GM19023 (cell line): ENCODE data around the gene CDK17.
"Not testable (repeated sequence)": the region's sequence is repeated elsewhere in the genome, so short reads cannot be mapped to it uniquely, and the experiment has no call there.

ENCODE experiments used
- ATAC-seq: cut with Tn5 transposase; IDR thresholded peaks from one replicate; pipeline ENCODE4 v1.9.1; 2021; ENCODE audit warnings: mild to moderate bottlenecking, moderate library complexity; ENCODE audit not compliant: unreplicated experiment

CDK17 gene

DNA sequence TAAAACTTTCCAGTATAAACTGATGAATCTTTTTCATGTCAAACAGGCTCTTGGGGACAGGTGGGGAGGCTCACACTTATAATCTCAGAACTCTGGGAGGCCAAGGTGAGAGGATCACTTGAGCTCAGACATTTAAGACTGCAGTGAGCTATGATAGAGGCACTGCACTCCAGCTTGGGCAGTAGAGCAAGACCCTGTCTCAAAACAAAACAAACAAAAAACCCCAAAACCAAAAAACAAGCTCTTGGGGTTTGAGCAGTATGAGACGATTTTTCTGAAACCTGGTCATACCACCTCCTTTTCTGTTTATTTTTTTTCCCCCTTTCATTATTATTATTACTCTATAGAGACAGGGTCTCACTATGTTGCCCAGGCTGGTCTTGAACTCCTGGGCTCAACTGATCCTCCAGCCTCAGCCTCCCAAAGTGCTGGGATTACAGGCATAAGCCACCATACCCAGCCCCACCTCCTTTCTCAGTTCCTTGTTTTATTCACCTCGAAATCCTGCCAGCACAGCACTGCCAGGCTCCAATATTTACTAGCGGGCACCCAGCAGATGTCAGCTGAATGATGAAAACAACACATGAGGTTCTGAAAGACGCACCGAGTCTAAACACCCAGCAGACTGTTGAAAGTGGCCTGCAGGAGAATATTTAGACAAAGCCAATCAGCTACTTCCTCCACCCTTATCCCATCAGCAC lies 19.5 kb upstream of the CDK17 start:
- peak; percentile 63 for ATAC-seq

DNA sequence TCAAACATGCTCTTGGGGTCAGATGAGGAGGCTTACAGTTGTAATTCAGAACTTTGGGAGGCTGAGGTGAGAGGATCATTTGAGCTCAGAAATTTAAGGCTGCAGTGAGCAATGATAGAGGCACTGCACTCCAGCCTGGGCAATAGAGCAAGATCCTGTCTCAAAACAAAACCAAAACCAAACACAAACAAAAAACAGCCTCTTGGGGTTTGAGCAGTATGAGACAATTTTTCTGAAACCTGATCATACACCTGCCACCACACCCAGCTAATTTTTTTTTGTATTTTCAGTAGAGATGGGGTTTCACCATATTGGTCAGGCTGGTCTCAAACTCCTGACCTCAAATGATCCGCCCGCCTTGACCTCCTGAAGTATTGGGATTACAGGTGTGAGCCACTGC lies 17.4 kb upstream of the CDK17 start:
- ATAC-seq: peak; percentile 41

DNA sequence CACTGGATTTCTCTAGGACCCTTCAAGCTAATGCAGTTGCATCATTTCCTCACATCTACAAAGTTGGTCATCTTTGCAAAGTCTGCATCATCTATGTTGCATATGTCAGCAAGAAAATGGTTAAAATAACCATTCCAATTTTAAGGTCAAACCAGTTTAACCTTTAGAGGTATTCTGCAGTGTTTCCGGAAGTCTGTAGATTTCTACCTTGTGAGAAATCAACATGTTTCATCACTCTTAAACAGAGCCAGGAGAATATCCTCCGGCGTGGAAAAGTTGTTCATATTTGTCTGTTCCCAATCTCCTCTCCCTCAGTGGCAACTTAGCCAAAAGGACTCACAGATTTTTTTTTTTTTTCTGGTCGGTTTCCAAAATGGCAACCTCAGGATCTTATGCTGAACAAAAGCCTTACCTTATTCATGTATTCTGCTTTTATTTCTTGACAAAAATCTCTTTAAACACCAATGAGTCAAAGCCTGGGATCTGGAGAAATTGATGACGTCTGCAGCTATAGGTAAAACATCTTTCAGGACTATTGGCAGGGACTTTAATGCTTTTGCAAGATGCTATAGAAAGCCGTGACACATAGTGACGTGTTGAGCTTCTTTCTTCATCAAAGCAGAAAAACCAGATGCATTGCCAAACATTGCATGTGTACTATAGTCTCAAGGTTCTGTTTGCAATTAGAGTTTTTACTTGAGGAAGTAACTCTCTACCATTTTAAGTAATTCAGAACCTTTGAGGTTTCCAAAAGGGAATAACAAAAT lies 16.0 kb upstream of the CDK17 start:
- ATAC-seq: no peak

DNA sequence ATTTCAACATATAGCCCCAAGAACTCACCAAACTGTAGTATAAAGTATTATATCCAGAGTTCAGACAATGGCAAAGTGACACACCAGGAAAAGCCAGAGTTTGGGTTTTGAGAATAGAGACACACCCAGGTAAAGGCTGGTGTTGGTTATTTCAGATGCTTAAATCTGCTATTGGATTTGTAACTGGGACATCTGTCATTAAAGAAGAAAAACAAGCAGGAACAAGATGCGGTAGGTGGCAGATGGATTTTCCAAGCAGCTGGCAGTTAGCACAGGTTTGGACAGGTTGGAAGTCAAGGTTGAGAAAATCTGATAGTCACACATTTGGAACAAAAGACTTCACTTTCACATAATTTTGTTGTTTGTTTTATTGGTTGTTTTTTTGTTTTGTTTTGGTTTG lies 14.4 kb upstream of the CDK17 start:
- no peak for ATAC-seq

DNA sequence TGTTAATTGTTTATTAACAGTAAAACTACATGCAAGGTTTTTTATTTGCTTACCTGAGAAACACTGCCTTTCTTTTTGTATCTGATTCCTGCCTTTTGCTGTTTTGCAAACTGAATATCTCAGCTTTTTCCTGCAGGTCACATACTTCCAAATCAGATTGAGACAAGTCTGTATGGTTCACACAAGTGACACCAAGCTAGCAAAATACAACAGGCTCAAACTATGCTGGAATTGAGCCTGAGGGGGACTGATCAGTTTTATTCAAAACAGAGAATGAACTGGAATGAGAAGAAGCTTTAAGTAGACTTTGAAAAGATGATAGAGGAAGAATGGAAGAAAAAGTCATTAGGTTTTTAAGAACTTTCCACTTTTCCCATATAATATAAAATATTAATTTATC lies 12.2 kb upstream of the CDK17 start:
- ATAC-seq: no peak

DNA sequence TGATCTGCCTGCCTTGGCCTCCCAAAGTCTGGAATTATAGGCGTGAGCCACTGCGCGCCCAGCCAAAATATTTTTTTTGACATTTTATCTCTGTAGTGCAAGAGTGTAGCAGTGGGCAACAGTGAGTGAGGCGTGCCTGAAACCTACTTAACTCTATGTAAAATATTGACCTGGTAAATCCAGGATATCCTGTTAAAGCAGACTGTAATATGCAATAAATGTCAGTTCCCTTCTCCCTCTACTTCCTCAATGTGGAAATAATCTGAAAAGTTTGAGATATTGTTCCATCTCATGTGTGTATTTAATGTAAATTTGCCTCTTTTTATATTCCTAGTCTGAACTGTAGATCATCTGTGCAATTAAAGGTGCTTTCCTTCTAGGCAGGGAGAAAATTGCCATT lies 9.5 kb upstream of the CDK17 start:
- ATAC-seq: no peak

DNA sequence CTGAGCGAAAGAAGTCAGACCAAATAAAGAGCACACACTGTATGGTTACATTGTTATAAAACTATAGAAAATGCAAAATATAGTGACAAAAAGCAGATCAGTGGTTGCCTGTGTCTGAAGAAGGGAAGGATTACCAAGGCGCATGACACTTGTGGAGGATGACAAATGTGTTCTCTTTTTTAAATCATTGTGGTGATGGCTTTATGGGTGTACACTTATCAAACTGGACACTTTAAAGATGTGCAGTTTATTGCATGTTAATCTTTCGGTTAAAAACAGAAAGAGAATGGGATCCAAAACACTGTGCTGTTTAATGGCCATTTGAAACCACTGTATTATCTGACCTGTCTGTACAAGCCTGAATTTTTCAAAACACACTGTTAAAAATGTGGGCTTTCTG lies 8.8 kb upstream of the CDK17 start:
- no peak for ATAC-seq

DNA sequence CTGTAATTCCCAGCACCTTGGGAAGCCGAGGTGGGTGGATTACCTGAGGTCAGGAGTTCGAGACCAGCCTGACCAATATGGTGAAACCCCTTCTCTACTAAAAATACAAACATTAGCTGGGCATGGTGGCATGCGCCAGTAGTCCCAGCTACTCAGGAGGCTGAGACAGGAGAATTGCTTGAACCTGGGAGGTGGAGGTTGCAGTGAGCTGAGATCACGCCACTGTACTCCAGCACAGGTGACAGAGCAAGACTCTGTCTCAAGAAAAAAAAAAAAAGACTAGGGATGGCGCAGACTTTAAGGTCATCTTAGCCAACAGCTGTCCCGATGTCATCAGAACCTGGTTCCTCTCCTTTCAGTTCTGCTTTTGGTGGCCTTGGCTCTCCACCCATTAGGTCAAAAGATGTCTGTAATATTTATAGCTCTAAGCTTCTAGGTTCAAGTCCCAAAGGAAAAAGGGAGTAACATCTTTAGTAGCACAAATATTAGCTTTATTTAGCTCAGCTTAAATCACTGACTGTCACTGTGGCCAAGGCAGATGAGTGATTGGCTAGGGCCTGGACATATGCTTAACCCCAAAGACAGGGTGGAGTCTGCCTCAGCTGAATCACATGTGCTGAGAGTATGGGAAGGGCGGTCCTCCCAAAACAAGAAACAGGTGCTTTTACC lies 7.3 kb upstream of the CDK17 start:
- ATAC-seq: peak; percentile 94

DNA sequence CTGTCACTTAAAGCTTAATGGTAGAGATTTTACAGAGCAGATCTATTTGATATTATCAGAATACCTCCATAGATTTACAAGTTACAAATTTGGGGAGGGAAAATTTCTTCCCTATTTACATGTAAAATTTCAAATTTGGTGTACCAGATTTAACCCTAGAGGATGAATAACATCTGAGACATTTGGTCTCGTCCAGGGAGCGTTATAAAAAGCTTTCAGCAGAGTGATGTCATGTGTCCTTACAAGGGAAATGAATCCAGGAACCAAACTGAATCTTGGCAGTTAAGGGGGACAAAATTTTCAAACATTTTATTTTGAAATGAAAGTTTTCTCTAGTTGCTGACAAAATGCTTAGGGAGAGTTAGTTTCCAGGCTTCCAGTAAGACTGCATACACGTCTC lies 4.5 kb upstream of the CDK17 start:
- no peak for ATAC-seq

DNA sequence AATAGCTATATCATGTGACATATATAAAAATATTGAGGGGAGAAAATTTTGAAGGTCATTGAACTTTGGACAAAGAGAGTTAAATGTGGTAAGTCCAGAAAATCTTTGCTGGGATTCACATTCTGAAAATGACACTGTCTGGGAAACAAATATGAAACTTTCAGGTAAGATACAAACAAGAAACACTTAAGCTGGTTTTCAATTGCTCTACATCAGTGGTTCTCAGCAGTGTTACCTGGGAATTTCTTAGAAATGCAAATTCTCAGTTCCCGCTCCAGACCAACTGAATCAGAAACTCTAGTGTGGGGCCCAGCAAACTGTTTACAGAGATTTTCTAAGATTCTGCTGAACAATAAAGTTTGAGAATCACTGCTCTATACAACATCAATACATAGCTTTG lies 3.6 kb upstream of the CDK17 start:
- ATAC-seq: no peak

DNA sequence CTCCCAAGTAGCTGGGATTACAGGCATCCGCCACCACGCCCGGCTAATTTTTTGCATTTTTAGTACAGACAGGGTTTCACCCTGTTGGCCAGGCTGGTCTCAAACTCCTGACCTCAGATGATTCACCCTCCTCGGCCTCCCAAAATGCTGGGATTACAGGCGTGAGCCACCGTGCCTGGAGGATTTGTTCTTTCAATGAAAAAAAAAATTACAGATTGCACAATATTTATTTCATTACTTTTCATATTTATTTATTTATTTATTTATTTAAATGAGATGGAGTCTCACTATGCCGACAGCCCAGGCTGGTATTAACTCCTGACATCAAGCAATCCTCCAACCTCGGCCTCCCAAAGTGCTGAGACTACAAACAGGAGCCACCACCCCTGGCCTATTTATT lies 2.3 kb upstream of the CDK17 start:
- not testable (repeated sequence) for ATAC-seq

DNA sequence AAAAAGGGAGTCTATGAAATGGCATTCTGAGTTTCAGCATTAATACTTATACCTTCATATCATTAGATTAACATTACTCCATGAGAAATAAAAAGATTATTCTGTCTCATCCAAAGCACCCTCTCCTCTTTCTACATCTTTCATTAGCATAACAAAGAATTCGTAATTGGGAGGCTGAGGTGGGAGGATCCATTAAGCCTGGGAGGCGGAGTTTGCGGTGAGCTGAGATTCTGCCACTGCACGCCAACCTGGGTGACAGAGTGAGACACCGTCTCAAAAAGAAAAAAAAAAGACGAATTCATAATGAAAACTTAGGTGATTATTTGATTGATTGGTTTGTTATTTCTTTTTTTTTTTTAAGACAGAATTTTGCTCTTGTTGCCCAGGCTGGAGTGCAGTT lies 1.8 kb upstream of the CDK17 start:
- ATAC-seq: no peak

DNA sequence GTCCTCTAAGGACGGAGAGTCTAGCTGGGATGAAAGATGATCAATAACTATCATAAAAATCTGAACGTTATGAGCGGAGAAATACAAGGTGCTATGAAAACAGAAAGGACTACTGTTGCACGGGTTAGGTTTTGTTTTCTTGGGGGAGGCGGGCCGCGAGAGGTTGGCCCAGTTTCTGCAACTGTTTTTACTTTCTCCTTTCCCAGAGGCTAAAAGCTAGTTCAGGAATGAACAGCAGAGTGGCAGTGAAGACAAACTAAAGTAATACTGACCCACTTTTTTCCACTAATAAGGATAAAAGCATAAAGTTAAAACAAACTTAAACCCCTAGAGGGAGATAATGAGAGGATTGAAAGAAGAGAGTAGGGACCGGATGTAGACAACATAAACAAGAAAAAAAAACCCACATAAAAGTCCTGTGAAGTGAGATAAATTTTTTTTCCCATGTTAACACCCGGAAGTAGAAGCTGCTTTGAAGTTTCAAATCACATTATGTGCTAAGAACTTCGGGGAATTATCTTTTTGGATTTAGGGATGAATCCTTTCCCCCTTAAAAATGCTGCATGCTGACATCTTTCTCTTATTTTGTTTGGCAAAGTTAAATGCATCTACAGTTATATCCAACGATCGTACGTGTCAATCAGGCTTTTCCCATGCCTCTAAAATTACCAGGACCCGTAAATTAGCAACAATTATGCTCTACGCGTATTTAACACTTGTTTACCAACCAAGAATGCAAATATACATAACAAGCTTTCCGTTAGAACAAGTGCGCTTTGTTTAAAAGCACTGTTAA lies 1.0 kb upstream of the CDK17 start:
- no peak for ATAC-seq

DNA sequence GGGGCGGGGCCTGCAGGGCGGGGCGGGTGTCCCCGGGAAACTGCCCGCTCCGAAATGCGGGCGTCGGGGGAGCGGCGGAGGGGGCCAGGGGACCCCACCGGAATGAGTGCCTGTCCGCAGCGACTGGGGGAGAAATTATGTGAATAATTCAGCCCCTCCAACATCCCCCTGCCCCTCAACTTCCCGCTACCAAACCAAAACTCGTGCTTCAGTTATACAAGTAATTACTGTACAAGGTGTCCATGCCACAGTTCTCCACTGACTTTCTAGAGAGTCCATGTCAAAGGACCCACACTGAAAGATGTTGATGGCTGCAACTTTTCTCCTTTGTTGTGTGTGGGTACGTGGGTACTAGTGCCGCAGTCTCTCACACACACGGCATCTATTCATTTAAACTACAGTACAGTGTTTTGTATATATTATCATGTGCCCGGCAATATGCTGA lies 414 bp upstream of the CDK17 start:
- peak; percentile 1 for ATAC-seq

DNA sequence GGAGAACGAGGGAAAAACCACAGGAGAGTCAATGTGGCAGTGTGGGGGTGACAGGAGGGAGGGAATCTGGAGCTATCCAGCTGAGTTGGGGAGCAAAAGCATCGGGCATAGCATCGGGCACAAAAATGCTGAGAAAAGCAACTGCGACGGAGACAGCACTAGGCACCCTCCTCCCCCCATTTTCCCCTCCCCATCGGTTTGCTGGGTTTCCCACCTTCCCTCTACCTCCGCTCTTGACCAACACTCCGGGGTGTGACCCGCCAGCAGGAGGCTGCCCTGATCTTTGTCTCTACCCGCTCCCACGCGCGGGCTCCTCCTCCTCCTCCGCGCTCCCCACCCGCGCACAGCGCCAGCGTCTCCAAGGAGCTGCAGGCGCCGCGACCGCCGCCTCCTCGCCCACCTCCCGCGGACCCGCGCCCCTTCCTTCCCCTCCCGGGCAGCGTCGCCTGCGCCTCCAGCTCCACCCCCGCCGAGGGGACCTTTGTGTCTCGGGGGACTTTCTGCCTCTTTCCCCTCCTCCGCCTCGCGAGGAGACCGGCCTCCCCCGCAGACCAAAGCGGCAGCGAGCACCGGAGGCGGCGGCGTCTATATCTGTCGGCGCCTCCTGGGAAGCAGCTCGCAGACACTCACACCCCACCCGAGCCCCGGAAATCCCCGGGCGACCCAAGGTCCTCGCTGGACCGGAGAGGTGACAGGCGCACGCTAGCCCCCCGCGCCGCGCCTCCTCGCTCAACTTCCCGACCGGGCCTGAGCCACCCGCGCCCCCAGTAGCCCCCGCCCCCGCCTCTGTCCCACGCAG lies 920 bp downstream of the CDK17 start:
- peak; percentile 45 for ATAC-seq

DNA sequence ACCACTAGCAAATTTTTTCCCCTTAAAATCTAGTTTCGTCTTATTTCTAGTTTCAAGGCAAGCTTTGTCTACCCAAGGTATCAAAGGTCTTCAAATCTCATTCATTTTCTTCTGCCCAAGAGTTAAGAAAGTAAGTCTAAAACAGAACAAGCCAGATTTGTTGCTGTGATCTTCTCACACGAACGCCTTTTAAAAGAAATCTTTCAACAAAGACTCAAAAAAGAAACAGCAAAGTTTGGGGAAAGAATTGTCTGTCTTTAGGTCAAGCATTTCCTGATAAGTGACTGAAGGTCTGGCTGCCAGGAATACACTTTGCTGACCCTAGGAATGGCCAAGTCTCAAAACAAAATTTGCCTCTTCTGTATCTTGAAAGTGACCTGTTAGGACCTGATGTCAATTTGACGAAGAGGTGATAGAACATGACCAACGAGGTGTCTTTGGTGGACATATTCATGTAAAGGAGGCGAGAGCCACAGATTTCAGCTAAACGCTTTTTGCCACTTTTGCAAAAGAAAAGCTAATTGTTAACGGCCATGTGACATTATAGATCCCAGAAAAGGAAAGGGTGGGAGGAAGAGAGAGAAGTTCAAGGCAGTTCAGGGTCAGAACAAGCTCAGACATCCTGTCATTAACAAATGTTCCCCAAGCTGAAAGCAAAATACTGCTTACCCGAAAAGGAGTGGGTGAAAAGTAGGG lies 1.7 kb downstream of the CDK17 start:
- ATAC-seq: no peak

DNA sequence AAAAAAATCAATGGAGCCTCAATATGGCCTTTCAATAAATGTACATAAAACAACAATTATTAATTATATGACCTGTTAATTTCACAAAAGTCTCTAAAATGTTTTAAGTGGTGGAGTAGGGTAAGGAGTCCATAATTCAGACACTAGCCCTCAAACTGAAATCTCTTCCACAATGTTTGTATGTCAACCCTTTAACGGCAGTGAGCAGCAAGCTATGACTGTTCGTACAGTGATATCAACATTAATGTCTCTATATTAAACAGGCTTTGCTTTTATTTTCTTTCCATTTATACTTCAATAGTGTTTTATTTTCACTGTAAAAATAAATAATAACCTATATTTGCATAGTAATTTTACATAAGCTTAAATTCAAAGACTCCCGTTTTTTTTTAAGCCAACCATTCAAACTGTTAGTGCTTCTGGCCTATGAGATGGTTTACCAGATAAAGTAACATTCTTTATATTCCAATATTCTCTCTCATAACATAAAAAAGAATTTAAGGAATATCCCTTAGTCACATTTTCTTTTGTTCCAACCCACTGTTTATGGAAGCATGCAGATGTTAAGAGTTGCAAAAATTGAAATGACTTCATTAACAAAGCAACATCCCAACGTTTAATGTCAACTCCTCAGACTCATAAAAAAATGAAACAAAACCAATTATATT lies 2.3 kb downstream of the CDK17 start:
- no peak for ATAC-seq

DNA sequence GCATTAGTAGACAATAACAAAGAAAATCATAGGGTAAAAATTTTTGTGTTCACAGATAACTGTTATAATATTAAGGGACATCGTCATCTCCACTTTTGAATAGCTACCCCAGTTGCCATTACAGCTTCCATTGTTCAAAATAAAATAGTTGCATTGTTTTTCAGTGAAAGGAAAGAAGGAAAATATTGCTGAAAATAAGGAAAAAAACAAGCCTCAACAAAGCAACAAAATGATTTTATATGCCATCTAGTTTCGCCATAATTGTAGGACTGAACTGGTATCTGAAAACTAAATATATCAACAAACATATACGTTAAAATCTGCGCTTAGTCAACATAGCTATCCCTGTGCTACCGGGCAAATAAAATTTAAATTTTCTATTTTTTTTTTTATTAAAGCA lies 3.3 kb downstream of the CDK17 start:
- ATAC-seq: no peak

DNA sequence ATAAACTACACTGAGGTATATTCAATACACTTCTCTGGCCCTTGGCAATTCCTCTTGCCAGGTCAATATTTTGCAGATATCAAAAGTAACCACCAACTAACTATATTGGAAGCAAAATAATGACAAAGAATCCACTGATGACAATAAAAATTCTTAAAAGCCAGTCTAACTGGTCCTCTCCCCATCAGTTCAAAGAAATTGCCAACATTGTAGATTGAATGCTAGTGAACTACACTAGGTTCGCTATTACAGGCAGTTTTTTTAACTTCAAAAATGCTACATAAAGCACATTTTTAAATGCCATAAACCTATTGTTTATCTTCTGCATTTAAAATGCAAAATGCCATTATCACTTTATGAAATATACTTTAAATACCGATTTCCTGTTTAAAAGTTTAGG lies 4.0 kb downstream of the CDK17 start:
- ATAC-seq: no peak
